GM23338 (cell line): Measurements from ENCODE around the gene MACIR. TPM values are rescaled to one million over a fixed set of nuclear protein-coding genes. Genes with fewer than 3 reads are reported as not detected.

ENCODE experiments used
- ATAC-seq: fragments of 200-7000 bp; cut with Tn5 transposase; 3 replicates; pipeline ENCODE4 v1.9.1; 2020
- DNase-seq: peaks from one replicate; pipeline ENCODE4 v3.0.0-alpha.2; 2015; ENCODE audit warnings: low spot score
- H2AFZ ChIP-seq: fragments of 200-600 bp; sonication (generic); 2 replicates; pipeline ENCODE4 v1.8.0; 2016; ENCODE audit warnings: antibody characterized with exemption, mild to moderate bottlenecking, moderate library complexity
- H3F3A ChIP-seq: fragments of 200-600 bp; sonication (generic); replicated peaks from 2 replicates; pipeline ENCODE4 v1.8.0; 2017; ENCODE audit warnings: antibody characterized with exemption, mixed run types, low read depth
- H3K27ac ChIP-seq: fragments of 200-600 bp; sonication (generic); 2 replicates; pipeline ENCODE4 v1.6.1; 2016; ENCODE audit warnings: low read depth
- H3K27me3 ChIP-seq: fragments of 200-600 bp; sonication (generic); 2 replicates; pipeline ENCODE4 v1.8.0; 2016; ENCODE audit warnings: mild to moderate bottlenecking, mixed run types, moderate library complexity; ENCODE audit not compliant: insufficient read depth
- H3K36me3 ChIP-seq: fragments of 200-600 bp; sonication (generic); 2 replicates; pipeline ENCODE4 v1.8.0; 2016; ENCODE audit warnings: mild to moderate bottlenecking; ENCODE audit not compliant: insufficient read depth
- H3K4me1 ChIP-seq: fragments of 200-600 bp; sonication (generic); 2 replicates; pipeline ENCODE4 v1.8.0; 2016; ENCODE audit warnings: mild to moderate bottlenecking, moderate library complexity; ENCODE audit not compliant: insufficient read depth
- H3K4me2 ChIP-seq: fragments of 200-600 bp; sonication (generic); 2 replicates; pipeline ENCODE4 v1.7.1; 2017; ENCODE audit warnings: mixed run types
- H3K4me3 ChIP-seq: fragments of 200-600 bp; sonication (generic); 2 replicates; pipeline ENCODE4 v1.6.1; 2016; ENCODE audit warnings: mixed run types
- H3K79me2 ChIP-seq: fragments of 200-600 bp; sonication (generic); replicated peaks from 2 replicates; pipeline ENCODE4 v1.8.0; 2017; ENCODE audit warnings: mild to moderate bottlenecking; ENCODE audit not compliant: insufficient read depth
- H3K9me2 ChIP-seq: fragments of 200-600 bp; sonication (generic); 2 replicates; pipeline ENCODE4 v1.8.0; 2017; ENCODE audit not compliant: insufficient read depth
- H4K20me1 ChIP-seq: fragments of 200-600 bp; sonication (generic); replicated peaks from 2 replicates; pipeline ENCODE4 v1.8.0; 2017; ENCODE audit warnings: mild to moderate bottlenecking; ENCODE audit not compliant: insufficient read depth
- H3K27ac Mint-ChIP-seq: 2 replicates; pipeline ENCODE4 v1.8.0; 2020; ENCODE audit warnings: inconsistent platforms, mild to moderate bottlenecking, moderate library complexity, mixed read lengths
- H3K27me3 Mint-ChIP-seq: 3 replicates; pipeline ENCODE4 v1.8.0; 2022; ENCODE audit warnings: low read depth, mild to moderate bottlenecking, moderate library complexity, mixed read lengths, inconsistent platforms; ENCODE audit not compliant: insufficient read depth, poor library complexity
- H3K36me3 Mint-ChIP-seq: 3 replicates; pipeline ENCODE4 v1.8.0; 2021; ENCODE audit warnings: low read depth, mild to moderate bottlenecking, inconsistent platforms, moderate library complexity, mixed read lengths
- H3K4me1 Mint-ChIP-seq: 3 replicates; pipeline ENCODE4 v1.8.0; 2020; ENCODE audit warnings: mild to moderate bottlenecking, inconsistent platforms, mixed read lengths
- H3K4me3 Mint-ChIP-seq: 3 replicates; pipeline ENCODE4 v1.8.0; 2021; ENCODE audit warnings: moderate library complexity, mild to moderate bottlenecking, inconsistent platforms, mixed read lengths
- H3K9me3 Mint-ChIP-seq: 3 replicates; pipeline ENCODE4 v1.8.0; 2020; ENCODE audit warnings: moderate library complexity, mild to moderate bottlenecking, inconsistent platforms, mixed read lengths
- CREB1 ChIP-seq: fragments of 250-450 bp; sonication (Bioruptor Pico); IDR thresholded peaks from 2 replicates; pipeline ENCODE4 v1.5.0; 2020; ENCODE audit warnings: low read depth, mild to moderate bottlenecking, moderate library complexity
- EZH2 ChIP-seq: fragments of 200-600 bp; sonication (generic); IDR thresholded peaks from one replicate; pipeline ENCODE4 v1.8.0; 2017; ENCODE audit warnings: antibody characterized with exemption, mild to moderate bottlenecking, low read depth; ENCODE audit not compliant: unreplicated experiment
- EZH2phosphoT487 ChIP-seq: fragments of 200-600 bp; sonication (generic); IDR thresholded peaks from one replicate; pipeline ENCODE4 v1.8.1; 2018; ENCODE audit warnings: antibody characterized with exemption; ENCODE audit not compliant: unreplicated experiment
- JUNB ChIP-seq: IDR thresholded peaks from one replicate; pipeline ENCODE4 v1.6.1; 2016; ENCODE audit warnings: antibody characterized with exemption; ENCODE audit not compliant: unreplicated experiment
- NANOG ChIP-seq: IDR thresholded peaks from 2 replicates; pipeline ENCODE4 v1.6.1; 2016; ENCODE audit warnings: antibody characterized with exemption, borderline replicate concordance
- POLR2AphosphoS5 ChIP-seq: IDR thresholded peaks from 2 replicates; pipeline ENCODE4 v1.6.1; 2016; ENCODE audit warnings: antibody characterized with exemption, low read depth
- REST ChIP-seq: IDR thresholded peaks from one replicate; pipeline ENCODE4 v1.6.1; 2018; ENCODE audit warnings: antibody characterized with exemption; ENCODE audit not compliant: unreplicated experiment
- ZNF114 ChIP-seq: fragments of 250-450 bp; sonication (Bioruptor Pico); IDR thresholded peaks from 2 replicates; pipeline ENCODE4 v1.5.0; 2020; ENCODE audit warnings: mild to moderate bottlenecking, moderate library complexity
- ZNF462 ChIP-seq: fragments of 250-450 bp; sonication (Bioruptor Pico); IDR thresholded peaks from 2 replicates; pipeline ENCODE4 v1.5.0; 2020; ENCODE audit warnings: mild to moderate bottlenecking, moderate library complexity
- polyA plus RNA-seq: library from polyadenylated mRNA; unstranded; fragments of >200 nt; fragmentation: Nextera tagmentation; extraction: Ambion mirVana; gene quantifications from 2 replicates; pipeline ENCODE4 v1.2.1, GENCODE V29; 2016
- total RNA-seq: library from RNA; depleted of rRNA; stranded (reverse); fragments of >200 nt; shearing (Covaris generic); gene quantifications from 2 replicates; pipeline ENCODE4 v1.2.3, GENCODE V29; 2014
- TF ChIP-seq, protein P1 (sequence below), 2 experiments: fragments of 200-600 bp in 1 of 2; sonication (generic) in 1 of 2; conservative IDR thresholded peaks; 2 replicates each; pipeline versions ENCODE4 v1.5.1 to v1.6.1; 2016 to 2017; ENCODE audit warnings: antibody characterized with exemption in 2 of 2, low read depth in 2 of 2, mild to moderate bottlenecking in 2 of 2, moderate library complexity in 1 of 2

Gene MACIR
- total and polyA plus RNA-seq, 2 experiments from 2014 or later: 11.7 to 27.6 TPM

- ATAC-seq (no peak), DNase-seq (no peak)
- Mint-ChIP-seq H3K27ac (no peak overlapping the region), H3K4me1 (no peaks in the 10 kb centered on the region; the same call in 1 of the 3 replicates), H3K27me3 (no peaks in the 10 kb centered on the region), H3K4me3 (no peak overlapping the region), H3K36me3 (no peaks in the 10 kb centered on the region), H3K9me3 (no peaks in the 10 kb centered on the region)
- Histone ChIP-seq H3K79me2 (no peaks in the 10 kb centered on the region), H3K9me2 (no peaks in the 10 kb centered on the region), H3K4me3 (no peak overlapping the region), H3K27me3 (no peaks in the 10 kb centered on the region), H3K4me1 (no peaks in the 10 kb centered on the region), H4K20me1 (no peaks in the 10 kb centered on the region), H3F3A (no peaks in the 10 kb centered on the region), H3K36me3 (no peaks in the 10 kb centered on the region), H3K27ac (no peak overlapping the region), H3K4me2 (no peak overlapping the region), H2AFZ (no peak overlapping the region)
- no peak for TF ChIP-seq REST
- TF ChIP-seq CREB1 (CRISPR knock-in tag): no peak
- no peak for TF ChIP-seq ZNF114 (CRISPR knock-in tag)
- TF ChIP-seq NANOG: no peak
- no peak for TF ChIP-seq EZH2phosphoT487
- no peak for TF ChIP-seq ZNF462 (CRISPR knock-in tag)
- TF ChIP-seq POLR2AphosphoS5: no peak
- TF ChIP-seq, protein P1, sequence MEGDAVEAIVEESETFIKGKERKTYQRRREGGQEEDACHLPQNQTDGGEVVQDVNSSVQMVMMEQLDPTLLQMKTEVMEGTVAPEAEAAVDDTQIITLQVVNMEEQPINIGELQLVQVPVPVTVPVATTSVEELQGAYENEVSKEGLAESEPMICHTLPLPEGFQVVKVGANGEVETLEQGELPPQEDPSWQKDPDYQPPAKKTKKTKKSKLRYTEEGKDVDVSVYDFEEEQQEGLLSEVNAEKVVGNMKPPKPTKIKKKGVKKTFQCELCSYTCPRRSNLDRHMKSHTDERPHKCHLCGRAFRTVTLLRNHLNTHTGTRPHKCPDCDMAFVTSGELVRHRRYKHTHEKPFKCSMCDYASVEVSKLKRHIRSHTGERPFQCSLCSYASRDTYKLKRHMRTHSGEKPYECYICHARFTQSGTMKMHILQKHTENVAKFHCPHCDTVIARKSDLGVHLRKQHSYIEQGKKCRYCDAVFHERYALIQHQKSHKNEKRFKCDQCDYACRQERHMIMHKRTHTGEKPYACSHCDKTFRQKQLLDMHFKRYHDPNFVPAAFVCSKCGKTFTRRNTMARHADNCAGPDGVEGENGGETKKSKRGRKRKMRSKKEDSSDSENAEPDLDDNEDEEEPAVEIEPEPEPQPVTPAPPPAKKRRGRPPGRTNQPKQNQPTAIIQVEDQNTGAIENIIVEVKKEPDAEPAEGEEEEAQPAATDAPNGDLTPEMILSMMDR (conservative IDR thresholded peaks at IDR 0.05; ENCODE audit: low read depth in 2 of 2): no peak
- TF ChIP-seq JUNB: no peak
- TF ChIP-seq EZH2: no peak
Measured at GRCh38 chr5:103228588-103228987, 30.0 kb upstream of the MACIR start.
